A172 (cell line): ENCODE results near the gene ARL2. TPM values are rescaled to one million over a fixed set of nuclear protein-coding genes. Genes with fewer than 3 reads are reported as not detected.
A peak's percentile ranks its signal among the peaks of the same experiment; 100 is the strongest.
"Not testable (repeated sequence)": the region's sequence is repeated elsewhere in the genome, so short reads cannot be mapped to it uniquely, and the experiment has no call there.

Experiments
- DNase-seq: peaks from one replicate; pipeline ENCODE4 v3.0.0-alpha.2; 2015; ENCODE audit warnings: low spot score
- total RNA-seq: library from RNA; depleted of rRNA; stranded (reverse); fragments of >200 nt; shearing (Covaris generic); gene quantifications from 2 replicates; pipeline ENCODE4 v1.2.3, GENCODE V29; 2014; rRNA removed

ARL2 gene
- 170 and 196 TPM in 2 replicates for total RNA-seq

GRCh38 chr11:65013888-65014725 lies at the start of gene ARL2:
ARL2 (plus strand) TSS chr11:65014160; CDS start chr11:65014208, 48 bp downstream.
- DNase-seq, result peak; percentile 77

DNA sequence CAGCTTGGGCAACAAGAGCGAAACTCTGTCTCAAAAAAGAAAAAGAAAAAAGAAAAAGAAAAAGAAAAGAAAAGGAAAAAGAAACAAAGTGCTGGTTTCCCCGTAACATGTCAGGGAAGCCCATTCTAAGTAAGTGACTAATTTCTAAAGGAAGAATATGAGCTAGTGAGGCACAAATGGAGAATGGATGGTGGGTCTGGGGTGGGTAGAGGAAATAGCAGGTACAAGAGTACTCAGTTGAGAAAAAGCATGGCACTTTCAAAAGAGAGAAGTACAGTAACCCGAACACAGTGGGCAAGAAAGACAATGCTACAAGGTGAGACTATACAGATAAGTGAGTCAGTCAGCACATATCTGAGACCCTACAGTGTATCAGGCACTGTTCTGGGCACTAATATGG lies 46.6 kb upstream of the ARL2 start:
- no peak for DNase-seq

DNA sequence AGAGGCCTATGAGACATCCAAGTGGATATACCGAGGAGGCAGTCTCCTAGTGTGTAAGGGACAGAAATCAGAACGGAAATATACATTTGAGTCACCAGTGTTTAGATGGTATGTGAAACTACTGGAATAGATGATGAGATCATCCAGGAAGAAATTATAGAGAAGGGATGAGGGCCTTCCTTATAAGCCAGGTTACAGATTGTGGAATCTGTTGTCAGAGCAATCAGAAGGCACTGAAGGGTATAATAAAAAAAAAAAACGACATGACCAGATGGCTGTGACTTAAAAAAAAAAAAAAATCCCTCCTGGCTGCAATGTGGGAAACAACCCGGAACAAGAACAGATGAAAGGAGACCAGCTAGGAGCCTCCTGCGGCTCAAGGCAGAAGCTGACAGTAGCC lies 44.8 kb upstream of the ARL2 start:
- peak; percentile 57 for DNase-seq

- peak; percentile 58 for DNase-seq
These were observed 43.2 kb upstream of the ARL2 start for GRCh38 chr11:64970731-64971151.

DNA sequence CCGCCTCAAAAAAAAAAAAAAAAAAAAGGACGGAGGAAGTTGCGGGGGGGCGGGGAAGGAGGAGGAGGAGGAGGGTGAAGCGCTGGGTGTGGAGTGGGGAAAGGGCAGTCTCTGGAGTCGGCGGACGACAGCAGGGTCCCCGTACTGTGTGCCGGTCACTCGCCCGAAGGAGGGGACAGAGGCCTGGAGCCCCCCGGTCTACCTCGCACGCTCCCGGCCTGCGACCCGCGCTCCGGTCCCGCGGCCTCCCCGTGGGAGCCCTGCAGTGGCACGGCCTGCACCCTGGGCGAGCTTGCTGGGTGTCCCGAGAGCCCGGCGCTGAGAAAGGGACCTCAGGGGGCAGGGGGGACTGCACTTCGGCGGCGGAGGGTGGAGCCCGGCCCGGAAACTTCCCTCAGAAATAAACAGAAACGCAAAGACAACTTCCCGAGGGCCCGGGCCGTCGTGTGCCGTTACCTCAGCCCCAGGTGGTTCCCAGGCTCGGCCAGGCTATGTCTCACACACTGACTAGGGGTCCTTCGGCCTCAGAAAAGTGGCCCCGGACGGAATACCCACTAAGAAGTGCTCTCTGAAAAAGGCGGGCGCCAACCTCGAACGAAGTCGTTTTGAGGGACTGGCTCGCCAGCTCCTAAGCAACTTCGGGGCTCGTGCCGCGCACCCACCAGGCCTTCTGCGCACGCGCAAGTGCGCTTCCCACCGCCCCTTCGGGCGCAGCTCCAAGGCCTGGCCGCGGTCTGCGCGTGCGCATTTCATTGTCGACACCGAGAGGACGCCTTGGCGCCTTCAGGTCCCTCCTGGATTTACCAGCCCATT lies 42.3 kb upstream of the ARL2 start, which contains the start of gene MAJIN:
MAJIN (minus strand) TSS at position 688 of the 813 bp plus-strand sequence. CDS start 12,703 bp downstream, outside the sequence.
- DNase-seq, result no peak

GRCh38 chr11:64974124-64974523 lies 39.8 kb upstream of the ARL2 start:
- no peak for DNase-seq

DNA sequence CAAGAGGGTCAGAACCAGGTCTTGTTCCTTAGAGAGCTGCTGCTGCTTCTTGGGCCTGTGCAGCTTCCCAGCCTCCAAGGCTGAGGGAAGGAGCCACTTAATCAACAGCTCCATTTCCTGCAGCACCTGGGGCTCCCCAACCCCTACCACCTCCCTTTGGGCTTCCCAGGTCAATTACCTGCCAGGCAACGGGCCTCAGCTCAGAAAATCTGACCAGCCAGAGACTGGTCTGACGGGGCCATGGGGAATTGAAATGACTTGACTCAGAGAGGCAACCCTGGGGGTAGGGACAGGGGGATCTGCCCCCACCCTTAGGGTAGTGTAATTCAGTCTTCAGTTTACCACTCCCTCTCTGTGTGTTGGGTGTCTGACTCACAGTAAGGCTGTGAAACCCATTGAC lies 37.3 kb upstream of the ARL2 start:
- DNase-seq, result no peak

DNA sequence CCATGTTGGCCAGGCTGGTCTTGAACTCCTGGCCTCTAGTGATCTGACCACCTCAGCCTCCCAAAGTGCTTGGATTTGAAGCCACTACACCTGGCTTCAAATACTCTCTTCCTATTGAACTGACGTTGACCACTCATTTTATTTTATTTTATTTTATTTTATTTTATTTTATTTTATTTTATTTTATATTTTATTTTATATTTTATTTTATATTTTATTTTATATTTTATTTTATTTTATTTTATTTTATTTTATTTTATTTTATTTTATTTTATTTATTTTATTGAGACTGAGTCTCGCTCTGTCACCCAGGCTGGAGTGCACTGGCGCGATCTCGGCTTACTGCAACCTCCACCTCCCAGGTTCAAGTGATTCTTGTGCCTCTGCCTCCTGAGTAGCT lies 30.6 kb upstream of the ARL2 start:
- DNase-seq, result not testable (repeated sequence)

- no peak for DNase-seq
These were observed 25.7 kb upstream of the ARL2 start for GRCh38 chr11:64987998-64988854.

- no peak for DNase-seq
These were observed 24.5 kb upstream of the ARL2 start for GRCh38 chr11:64989416-64989815.

DNA sequence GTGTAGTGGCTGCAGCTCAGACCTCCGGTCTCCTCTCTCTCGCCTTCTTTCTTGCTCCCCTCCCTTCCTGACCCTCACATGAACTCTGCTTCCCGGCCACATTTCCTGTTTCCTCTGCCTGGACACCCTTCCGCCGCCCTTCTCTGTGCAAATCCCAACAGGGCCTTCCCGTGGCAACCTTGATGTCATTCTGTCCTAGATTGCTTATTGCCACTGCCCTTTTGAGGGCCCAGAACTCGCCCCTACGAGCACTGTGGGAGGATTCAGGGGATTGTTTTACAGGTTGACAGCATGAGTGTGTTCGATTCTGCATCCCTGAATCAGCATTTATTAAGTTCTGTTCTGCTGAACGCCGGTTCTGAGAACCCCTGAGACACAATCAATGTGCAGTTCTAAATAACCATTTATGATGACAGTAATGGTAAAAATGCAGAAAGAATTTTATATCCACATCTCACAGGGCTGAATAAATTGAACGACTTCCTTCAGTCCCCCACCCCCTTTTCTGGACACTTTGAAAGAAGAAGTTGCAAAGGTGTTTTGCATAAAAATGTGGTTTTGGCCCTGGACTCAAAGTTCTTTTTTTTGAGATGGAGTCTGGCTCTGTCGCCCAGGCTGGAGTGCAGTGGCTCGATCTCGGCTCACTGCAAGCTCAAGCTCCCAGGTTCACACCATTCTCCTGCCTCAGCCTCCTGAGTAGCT lies 23.6 kb upstream of the ARL2 start:
- peak; percentile 29 for DNase-seq

DNA sequence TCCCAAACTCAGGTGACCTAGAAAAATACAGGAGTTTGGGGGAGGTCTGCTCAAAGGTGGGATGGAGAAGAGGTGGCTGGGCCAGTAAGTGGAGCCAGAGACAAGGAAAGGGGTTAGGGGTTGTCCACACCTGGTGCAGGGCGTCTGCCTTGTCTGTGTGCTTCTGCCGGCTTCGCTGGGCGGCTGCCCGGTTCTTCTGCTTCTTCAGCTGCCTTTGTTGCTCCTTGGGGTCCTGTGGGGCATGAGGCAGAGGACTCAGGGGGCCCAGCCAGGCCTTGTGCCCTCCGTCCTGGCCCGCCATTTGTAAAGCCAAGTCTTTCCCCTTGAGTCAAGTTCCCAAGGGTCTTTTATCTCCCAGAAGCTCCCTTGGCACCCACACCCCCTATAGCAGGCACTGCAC lies 19.6 kb upstream of the ARL2 start:
- DNase-seq, result no peak

- no peak for DNase-seq
These were observed 17.6 kb upstream of the ARL2 start for GRCh38 chr11:64996327-64996709.

DNA sequence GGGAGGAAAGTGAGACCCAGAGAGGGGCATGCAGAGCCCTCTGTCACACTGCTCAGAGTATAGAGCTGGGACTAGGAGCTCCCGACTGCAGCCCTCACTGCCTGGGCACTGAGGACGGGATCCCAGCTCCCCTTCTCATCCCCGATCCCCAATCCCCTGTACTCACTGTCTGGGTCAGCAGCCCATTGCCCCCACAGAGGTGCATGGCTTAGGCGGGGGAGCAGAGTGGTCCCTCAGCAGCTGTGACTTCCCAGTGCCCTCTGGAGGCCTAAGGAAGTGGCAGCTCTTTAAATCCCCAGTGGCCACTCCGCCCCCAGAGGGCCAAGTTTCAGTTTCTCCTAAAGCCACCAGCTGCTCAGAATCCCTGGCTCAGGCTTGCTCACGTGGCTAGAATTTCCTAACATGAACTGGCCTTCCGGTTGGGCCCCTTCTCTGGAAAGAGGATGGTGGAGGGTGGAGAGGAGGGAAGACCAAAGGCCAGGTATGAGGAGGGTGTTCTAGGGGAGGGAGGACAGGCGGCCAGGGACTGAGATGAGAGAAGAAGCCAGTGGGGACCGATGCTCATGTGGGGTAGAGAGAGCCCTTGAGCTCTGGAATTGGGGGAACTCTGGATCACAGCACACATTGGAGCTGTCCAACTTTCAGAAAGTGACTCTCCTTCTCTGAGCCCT lies 17.1 kb upstream of the ARL2 start, which contains the start of gene BATF2:
BATF2 (minus strand) TSS at position 262 of the 671 bp plus-strand sequence; CDS start at position 205, 57 bp downstream.
- DNase-seq, result peak; percentile 79

DNA sequence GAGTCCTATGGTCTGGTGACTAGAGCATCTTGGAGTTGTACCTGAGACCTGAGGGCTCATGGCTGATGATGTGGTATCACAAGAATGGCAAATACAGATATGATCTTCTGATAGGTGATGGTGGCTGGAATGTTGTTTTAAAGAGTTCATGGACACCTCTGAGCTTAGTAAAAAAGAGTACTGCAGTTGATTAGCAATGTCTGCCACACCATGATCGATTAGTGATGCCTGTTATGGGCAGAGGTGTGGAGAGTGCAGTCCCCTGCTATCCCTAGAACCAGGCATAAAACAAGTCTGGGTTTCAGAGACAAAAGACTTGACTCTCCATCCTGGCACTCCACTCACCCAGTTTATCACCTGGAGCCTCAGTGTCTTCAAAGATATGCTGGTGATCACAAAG lies 15.8 kb upstream of the ARL2 start:
- DNase-seq, result no peak

DNA sequence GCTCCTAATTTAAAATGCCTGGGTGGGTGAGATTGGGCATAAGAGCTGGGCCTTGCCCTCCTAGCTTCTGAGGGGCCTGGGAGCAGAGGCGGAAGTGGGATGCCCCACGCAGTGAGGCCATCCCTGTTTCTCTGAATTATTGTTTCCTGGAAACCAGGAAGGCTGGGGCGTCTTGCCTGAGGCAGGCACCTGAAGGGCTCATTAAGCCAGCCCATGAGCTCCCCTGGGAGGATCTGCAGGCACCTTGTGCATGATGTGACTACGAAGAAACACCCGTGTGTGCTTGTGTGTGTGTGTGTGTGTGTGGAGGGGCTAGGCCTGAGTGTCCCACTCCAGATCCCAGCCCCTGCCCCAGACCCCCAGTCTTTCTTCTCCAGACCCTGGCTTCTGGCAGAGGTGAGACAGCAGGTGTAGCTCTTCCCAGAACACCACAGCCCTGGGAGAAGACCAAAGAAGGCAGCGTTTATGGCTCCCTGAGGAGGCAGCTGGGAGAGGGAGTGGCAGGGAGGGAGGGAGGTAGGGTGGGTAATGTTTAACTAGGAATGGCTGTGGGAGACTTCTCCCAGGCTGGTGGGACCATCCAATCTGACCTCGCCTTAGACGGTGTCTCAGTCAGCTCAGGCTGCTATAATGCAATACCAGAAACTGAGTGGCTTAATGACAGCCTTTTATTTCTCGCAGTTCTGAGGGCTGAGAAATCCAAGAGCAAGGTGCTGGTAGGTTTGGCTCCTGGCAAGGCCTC lies 15.1 kb upstream of the ARL2 start:
- DNase-seq, result no peak

DNA sequence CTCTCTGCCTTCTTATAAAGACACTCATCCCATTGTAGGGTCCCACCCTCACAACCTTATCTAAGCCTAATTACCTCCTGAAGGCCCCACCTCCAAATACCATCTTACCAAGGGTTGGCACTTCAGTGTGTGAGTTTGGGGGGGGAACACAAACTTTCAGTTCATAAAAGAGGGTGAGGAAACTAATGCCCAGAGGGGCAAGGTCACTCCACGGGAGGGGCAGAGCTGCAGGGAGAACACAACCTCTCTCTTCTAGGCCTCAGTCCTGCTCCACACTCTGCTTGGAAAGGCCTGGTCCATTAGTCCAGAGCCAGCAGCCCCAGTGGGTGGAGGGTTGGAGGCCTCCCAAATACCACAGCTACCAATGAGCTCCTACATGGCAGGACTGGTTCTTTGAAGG lies 14.5 kb upstream of the ARL2 start:
- DNase-seq, result no peak

DNA sequence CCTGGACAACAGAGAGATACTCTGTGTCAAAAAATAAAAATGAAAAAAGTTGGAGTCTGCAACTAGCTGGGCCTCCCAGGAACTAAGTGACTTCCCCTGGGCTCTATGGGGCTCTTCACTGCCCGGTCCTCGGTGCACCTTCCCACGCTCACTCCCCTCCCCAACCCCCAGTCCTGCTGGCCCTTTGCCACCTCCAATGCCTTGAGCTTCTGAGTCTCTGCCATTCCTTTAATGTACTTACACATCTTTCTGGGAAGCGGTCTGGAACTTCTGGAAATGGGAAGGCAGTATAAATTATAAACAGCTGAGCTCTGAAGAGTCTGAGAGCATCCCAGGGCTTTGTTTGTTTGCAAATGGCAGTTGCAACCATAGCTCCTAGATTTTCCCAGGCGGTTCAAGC lies 11.3 kb upstream of the ARL2 start:
- no peak for DNase-seq

DNA sequence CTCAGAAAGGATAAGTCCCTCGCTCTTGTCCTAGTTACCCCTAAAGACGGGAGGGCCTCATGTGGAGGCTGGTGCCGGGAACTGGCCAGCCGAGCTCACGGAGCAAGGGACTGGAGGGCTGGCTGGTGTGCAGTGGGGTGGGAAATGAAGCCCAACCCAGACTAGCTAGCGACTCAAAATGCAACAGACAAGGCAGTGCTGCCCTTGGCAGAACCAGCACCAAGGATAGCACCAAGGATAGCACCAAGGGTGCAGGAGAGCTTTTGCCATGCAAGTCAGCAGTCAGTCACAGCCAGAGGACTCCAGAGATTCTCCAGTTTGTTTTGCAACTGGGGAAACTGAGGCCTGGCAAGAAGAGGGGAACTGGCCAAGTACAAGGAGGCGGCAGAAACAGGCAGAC lies 10.7 kb upstream of the ARL2 start:
- no peak for DNase-seq

GRCh38 chr11:65003968-65004367 lies 10.0 kb upstream of the ARL2 start:
- DNase-seq, result not testable (repeated sequence)
